Ishikawa (cell line): Measurements from ENCODE around the gene ADGRE2.

Experiments used
- CEBPB ChIP-seq: IDR thresholded peaks from 2 replicates; pipeline ENCODE4 v1.6.1; 2012
- CREB1 ChIP-seq: IDR thresholded peaks from 2 replicates; pipeline ENCODE4 v1.6.1; 2012; ENCODE audit warnings: low read depth
- EGR1 ChIP-seq: IDR thresholded peaks from 2 replicates; pipeline ENCODE4 v1.6.1; 2012
- EP300 ChIP-seq: IDR thresholded peaks from 2 replicates; pipeline ENCODE4 v1.6.1; 2012; ENCODE audit warnings: borderline replicate concordance
- NFIC ChIP-seq: IDR thresholded peaks from 2 replicates; pipeline ENCODE4 v1.6.1; 2012
- TAF1 ChIP-seq: IDR thresholded peaks from 2 replicates; pipeline ENCODE4 v1.6.1; 2012; ENCODE audit warnings: low read depth, mild to moderate bottlenecking
- YY1 ChIP-seq: IDR thresholded peaks from 2 replicates; pipeline ENCODE4 v1.6.1; 2012; ENCODE audit warnings: low read depth
- ZBTB7A ChIP-seq: IDR thresholded peaks from 2 replicates; pipeline ENCODE4 v1.6.1; 2012; ENCODE audit warnings: low read depth

DNA sequence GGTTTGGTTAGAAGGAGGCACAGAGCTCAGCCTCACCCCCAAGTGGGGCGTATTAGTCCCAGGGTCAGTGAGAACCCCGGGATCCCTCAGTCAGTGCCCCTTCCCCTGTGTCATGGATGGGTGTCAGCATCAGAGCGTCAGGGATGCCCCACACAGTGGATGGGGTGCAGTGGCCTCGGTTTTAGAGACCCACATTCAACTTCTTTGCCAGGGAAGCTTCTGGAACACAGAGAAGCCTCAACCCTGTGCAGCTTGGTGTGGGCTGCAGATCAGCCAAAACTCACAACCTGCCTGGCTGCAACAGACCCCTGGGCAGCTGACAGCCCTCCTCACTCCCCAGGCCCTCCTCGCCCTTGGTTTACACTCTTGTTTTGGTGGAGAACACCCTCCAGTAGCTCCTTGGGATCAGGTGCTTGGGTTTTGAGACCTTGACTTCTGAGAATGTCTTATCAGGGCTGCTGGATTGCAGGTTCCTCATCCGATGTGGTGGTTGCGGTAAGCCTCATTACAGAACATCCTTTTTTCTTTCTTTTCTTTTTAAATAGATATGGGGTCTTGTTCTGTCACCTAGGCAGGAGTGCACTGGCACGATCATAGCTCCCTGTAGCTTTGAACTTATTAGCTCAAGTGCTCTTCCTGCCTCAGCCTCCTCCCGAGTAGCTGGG, 77.5 kb downstream of the ADGRE2 start:
- TF ChIP-seq EP300 = no peak
- no peak for TF ChIP-seq YY1
- no peak for TF ChIP-seq EGR1
- no peak for TF ChIP-seq TAF1
- no peak for TF ChIP-seq ZBTB7A
- TF ChIP-seq CEBPB = no peak
- no peak for TF ChIP-seq CREB1
- TF ChIP-seq NFIC = no peak
